Medulla oblongata (tissue), 1 donor: ENCODE measurements around the gene TNFRSF25.
"Not testable (repeated sequence)": the region's sequence is repeated elsewhere in the genome, so short reads cannot be mapped to it uniquely, and the experiment has no call there.

Source experiments
- DNase-seq: peaks from one replicate; pipeline ENCODE4 v3.0.0-alpha.2; 2015; ENCODE audit errors: extremely low spot score

TNFRSF25 gene

GRCh38 chr1:6450943-6451373 is 15.0 kb downstream of the TNFRSF25 start:
- no peak for DNase-seq

GRCh38 chr1:6450486-6450885 is 15.5 kb downstream of the TNFRSF25 start:
- not testable (repeated sequence) for DNase-seq

DNA sequence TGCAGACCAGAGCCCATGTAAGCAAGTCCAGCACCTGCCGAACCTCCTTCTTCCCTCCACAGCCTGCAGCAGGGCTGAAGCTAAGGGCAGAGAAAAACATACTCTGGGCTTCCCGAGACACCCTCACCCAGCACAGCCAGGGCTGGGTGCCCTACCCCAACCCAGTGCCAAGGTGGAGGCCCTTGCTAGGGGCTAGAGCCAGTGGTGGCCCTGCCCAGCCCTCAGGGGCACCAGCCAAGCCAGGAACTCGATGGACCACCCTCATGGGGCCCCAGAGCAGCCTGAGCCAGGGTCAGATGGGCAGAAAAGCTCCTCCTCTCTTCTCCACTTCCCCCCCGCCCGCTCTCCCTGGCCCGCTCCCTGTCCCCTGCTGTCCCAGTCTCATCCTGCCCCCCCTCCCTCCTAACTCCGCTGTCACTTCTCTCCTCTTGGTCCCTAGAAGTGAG is 15.9 kb downstream of the TNFRSF25 start:
- no peak for DNase-seq

- DNase-seq: peak; percentile 6
Measured at GRCh38 chr1:6448749-6449631, 17.0 kb downstream of the TNFRSF25 start.

DNA sequence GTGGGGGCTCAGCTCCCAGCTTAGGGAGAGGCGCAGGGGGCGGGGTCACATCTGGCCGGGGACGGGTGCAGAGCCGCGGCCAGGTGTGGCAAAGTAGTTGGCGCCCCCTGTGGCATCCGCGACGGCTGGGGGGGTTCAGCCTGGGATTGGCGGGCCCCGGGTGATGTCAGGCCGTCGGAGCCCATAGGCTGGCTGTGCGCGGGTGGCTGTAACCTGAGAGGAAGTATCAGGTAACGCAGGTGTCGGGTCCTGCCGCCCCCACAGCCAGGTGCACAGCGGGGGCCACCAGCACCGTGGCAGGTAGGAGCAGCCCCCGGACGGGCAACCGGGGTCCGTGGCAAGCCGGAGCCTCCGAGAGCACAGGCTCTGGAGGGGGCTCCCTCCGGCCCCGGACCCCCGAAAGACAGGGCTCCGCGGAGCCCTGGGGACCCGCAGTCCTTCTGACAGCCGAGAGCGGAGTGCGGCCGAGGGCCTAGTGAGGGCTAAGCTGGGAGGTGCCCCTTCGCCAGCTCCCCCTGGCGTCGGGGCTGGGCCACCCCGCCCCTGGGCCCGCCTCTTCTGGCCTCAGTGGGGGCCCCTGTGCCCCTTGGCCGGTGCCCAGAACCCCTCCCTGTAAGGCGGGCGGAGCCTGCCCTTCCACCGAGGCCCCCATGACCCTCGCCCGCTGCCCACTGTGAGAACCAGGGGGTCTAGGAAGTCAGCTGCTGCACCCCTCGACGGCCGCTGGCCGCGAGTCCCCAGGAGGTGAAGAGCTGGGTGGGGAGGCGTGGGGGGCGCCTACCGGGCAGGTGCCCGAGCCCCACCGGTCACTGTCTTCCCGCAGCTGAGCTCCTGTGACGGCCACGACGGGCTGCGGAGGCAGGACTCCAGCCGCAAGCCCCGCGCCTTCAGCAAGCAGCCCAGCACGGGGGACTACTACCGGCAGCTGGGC is 17.9 kb downstream of the TNFRSF25 start:
- no peak for DNase-seq

DNA sequence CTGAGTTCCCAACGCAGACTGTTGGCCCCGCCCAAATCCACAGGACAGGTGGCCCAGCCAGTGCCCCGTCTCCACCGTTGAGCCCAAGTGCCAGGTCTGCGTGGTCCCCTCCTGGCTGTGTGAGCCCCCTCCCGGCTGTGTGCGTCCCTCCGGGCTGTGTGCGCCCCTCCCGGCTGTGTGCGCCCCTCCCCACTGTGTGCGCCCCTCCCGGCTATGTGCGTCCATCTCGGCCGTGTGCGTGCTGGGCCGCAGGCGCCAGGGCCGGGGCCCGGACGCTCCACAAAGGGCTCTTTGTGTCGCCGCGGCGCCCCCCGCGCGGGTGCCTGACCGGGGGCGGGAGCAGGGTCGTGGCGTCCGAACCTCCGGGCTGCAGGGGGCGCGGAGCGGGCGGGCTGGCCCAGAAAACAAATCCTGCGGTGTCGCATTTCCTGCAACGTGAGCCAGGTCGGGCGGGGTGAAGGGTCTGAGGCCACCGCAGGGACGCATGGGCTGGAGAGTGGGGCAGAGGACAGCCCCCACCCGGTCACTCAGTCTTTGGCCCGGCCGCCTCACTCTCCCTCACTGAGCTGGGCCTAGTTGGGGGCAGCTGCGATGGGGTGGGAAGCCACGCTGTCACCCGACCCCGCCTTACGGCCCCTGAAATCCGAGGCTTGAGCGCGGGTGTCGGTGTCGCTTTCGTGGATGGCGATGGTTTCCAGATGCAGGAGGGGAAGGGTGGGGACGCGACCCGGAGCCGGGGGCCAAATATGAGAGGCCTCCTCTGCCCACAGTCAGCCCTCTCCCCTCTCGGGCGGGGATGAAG is 18.8 kb downstream of the TNFRSF25 start:
- no peak for DNase-seq

DNA sequence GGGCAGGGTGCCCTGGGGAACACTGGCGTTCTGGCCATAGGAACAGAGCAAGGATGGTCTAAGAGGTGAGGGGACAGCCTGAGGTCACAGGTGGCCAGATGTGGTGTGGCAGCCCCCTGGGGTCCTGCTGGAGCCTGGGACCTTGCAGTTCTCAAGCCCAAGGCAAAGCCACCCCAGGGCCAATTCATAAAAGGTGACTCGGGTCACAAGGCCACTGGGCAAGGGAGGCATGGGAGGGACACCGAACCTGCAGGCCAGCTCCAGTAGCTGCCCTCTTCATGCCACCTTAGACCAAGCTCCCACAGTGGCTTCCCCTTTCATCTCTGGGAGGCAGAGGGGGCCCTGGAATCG is 19.3 kb downstream of the TNFRSF25 start:
- DNase-seq: no peak

- DNase-seq: not testable (repeated sequence)
Measured at GRCh38 chr1:6445929-6446328, 20.0 kb downstream of the TNFRSF25 start.

DNA sequence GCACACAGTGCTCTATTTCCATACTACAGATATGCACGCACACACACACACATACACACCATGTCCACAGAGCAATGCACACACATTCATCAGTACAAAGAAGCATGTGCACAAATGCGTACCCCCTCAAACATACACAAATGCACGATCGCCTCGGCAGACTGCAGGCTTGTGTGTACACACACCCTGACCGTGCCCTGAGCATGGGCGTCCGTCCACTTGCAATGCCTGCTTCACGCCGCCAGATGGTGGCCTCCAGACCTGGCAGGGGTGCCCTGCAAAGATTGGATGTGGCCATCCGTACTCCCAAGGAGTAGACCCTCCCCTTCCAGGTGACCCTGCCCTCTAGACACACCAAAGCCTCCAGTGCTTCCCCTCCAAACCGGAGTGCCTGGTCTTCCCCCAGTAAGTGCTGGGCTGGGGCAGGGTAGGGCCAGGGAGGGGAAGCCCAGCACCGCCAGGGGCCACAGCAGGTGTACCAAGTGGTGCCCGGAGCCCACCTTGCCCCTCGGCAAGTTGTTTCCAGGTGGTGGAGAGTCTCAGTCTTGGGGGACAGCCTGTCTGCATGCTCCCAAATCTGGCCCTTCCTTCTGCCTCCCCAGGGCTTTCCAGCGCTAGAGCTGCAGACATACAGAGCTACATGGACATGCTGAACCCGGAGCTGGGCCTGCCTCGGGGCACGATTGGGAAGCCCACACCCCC is 20.8 kb downstream of the TNFRSF25 start:
- no peak for DNase-seq

DNA sequence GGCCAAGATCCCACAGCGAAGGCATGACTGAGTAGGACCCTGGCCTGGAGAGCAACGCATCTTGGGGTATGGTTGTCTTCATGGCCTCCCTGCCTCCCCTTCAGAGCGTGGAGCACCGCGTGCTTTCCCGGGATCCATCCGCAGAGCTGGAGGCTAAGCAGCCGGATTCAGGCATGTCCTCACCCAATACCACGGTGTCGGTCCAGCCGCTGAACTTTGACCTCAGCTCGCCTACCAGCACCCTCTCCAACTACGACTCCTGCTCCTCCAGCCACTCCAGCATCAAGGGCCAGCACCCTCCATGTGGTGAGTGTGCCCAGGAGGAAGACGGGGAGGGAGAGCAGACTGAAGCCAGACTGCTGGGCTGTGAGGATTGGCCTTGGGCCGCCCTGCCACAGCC is 21.6 kb downstream of the TNFRSF25 start:
- DNase-seq: no peak

DNA sequence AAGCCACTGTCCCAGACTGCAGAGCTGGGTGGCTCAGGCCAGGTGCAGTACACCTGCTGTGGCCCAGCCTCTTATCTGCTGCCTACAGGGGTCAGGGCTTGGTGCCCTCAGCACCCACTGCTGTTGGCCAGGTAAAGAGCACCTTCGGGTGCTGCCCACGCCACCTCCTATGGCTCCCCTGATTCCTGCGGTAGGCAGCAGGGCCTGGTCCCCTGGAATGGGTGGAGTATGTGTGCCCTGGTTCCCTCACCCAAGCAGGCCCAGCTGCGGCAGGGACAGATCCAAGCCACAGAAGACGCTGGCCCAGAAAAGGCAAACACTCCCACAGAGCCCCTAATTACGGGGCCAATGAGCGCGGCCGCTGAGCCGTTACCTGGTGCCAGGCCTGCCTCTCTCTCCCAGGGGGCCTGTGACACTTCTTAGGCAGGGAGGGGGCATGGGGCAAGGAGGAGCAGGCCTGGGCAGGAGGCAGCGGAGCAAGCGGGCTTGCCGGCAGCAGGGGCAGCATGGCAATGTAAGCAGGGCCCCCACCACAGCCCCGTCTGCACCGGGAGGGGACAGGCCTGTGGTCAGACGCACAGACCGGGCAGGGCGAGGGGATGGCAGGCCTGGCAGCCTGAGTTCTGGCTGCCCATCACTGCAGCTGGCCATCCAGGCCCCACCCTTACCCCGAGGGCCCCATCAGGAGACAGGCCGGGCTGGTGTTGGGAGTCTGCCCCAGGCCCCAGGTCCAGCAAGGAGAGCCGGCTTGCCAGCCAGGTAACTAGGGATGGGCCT is 22.4 kb downstream of the TNFRSF25 start:
- DNase-seq: no peak

GRCh38 chr1:6441586-6441985 is 24.4 kb downstream of the TNFRSF25 start:
- no peak for DNase-seq

DNA sequence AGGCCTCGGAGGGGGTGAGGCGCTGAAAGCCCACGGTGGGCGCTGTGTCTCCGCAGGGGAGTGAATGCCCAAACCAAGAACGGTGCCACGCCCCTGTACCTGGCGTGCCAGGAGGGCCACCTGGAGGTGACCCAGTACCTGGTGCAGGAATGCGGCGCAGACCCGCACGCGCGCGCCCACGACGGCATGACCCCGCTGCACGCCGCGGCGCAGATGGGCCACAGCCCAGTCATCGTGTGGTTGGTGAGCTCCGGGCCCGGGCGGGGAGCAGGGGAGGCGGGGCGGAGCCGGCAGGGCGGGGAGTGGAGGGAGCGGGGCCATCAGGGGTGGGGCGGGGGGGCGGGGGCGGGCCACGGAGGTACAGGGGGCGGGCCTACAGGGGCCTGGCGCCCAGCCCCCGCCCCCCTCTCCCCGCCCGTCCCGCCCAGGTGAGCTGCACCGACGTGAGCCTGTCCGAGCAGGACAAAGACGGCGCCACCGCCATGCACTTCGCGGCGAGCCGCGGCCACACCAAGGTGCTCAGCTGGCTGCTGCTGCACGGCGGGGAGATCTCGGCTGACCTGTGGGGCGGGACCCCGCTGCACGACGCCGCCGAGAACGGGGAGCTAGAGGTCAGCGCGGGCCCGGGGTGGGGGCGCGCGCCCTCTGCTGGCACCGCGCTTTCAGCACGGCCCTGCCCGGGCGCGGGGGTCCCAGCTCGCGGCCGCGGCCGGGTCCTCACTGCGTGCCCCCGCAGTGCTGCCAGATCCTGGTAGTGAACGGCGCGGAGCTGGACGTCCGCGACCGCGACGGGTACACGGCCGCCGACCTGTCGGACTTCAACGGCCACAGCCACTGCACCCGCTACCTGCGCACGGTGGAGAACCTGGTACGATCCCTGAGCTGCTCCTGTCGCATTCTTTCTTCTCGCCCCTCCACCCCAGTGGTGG is 25.5 kb downstream of the TNFRSF25 start:
- no peak for DNase-seq

- peak; percentile 49 for DNase-seq
Measured at GRCh38 chr1:6438047-6438525, 27.9 kb downstream of the TNFRSF25 start.

GRCh38 chr1:6437012-6437700 is 28.8 kb downstream of the TNFRSF25 start:
- DNase-seq: peak; percentile 49

GRCh38 chr1:6436277-6436676 is 29.7 kb downstream of the TNFRSF25 start:
- not testable (repeated sequence) for DNase-seq

DNA sequence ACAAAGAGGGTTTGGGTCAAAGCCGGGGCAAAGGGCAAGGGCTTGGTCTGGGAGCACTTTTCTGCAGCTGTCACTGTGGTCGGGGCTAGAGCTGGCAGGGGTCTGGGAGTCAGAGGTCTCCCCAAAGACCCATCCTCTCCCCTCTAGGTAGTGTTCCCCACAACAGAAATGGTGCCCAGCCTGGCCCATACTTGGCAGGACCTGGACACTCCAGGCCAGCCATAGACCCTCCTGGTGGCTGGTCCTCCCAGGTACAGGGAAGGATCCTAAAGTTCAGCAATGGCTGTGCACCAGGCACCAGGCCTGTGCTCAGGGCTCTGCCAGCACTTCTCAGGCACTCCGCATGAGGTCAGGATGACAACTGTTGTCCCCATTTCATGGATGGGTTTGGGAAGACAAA is 30.4 kb downstream of the TNFRSF25 start:
- no peak for DNase-seq

- no peak for DNase-seq
Measured at GRCh38 chr1:6435129-6435528, 30.8 kb downstream of the TNFRSF25 start.
